GM18526 (cell line): Measurements from ENCODE around the gene PURB.

Experiments used
- POLR2A ChIP-seq: IDR thresholded peaks from 3 replicates; pipeline ENCODE4 v1.6.1; 2011; ENCODE audit not compliant: insufficient read length; ENCODE audit errors: extremely low read depth

Gene PURB

GRCh38 chr7:44885394-44886317, at the start of gene PURB:
PURB (minus strand) TSS chr7:44885530; CDS start chr7:44885348, 182 bp downstream.
- peak; percentile 94 for TF ChIP-seq POLR2A

GRCh38 chr7:44935016-44935415, 49.7 kb upstream of the PURB start:
- TF ChIP-seq POLR2A = no peak

- TF ChIP-seq POLR2A = no peak
These were observed 45.6 kb upstream of the PURB start for GRCh38 chr7:44930921-44931320.

GRCh38 chr7:44922351-44922694, 37.0 kb upstream of the PURB start:
- no peak for TF ChIP-seq POLR2A

GRCh38 chr7:44921607-44922350, 36.4 kb upstream of the PURB start:
- no peak for TF ChIP-seq POLR2A

- TF ChIP-seq POLR2A = no peak
These were observed 34.8 kb upstream of the PURB start for GRCh38 chr7:44920119-44920518.

GRCh38 chr7:44918029-44918428, 32.7 kb upstream of the PURB start:
- no peak for TF ChIP-seq POLR2A

GRCh38 chr7:44917465-44917864, 32.1 kb upstream of the PURB start:
- TF ChIP-seq POLR2A = no peak

- no peak for TF ChIP-seq POLR2A
These were observed 29.8 kb upstream of the PURB start for GRCh38 chr7:44914992-44915607.

GRCh38 chr7:44912775-44913347, 27.5 kb upstream of the PURB start:
- no peak for TF ChIP-seq POLR2A

- TF ChIP-seq POLR2A = no peak
These were observed 26.6 kb upstream of the PURB start for GRCh38 chr7:44911911-44912310.

- TF ChIP-seq POLR2A = no peak
These were observed 24.5 kb upstream of the PURB start for GRCh38 chr7:44909596-44910389.

GRCh38 chr7:44906965-44907364, 21.6 kb upstream of the PURB start:
- no peak for TF ChIP-seq POLR2A

- no peak for TF ChIP-seq POLR2A
These were observed 19.8 kb upstream of the PURB start for GRCh38 chr7:44905002-44905635.

- TF ChIP-seq POLR2A = no peak
These were observed 14.1 kb upstream of the PURB start for GRCh38 chr7:44899443-44899842.

GRCh38 chr7:44898039-44898438, 12.7 kb upstream of the PURB start:
- TF ChIP-seq POLR2A = no peak
